BLaER1 (cell line): ENCODE results near the gene KCNA5.
A peak's percentile ranks its signal among the peaks of the same experiment; 100 is the strongest.

Experiments used
- H3K27ac ChIP-seq: shearing (Covaris generic); formaldehyde crosslinking; 2 replicates; pipeline ENCODE4 v1.8.1; 2022
- H3K27me3 ChIP-seq: shearing (Covaris generic); formaldehyde crosslinking; 2 replicates; pipeline ENCODE4 v1.8.1; 2022
- H3K36me3 ChIP-seq: shearing (Covaris generic); formaldehyde crosslinking; 2 replicates; pipeline ENCODE4 v1.8.1; 2022
- H3K4me1 ChIP-seq: shearing (Covaris generic); formaldehyde crosslinking; 2 replicates; pipeline ENCODE4 v1.8.1; 2022
- H3K4me2 ChIP-seq: shearing (Covaris generic); formaldehyde crosslinking; 2 replicates; pipeline ENCODE4 v1.8.1; 2022
- H3K4me3 ChIP-seq: shearing (Covaris generic); formaldehyde crosslinking; 2 replicates; pipeline ENCODE4 v1.8.1; 2022
- H3K9ac ChIP-seq: shearing (Covaris generic); formaldehyde crosslinking; 2 replicates; pipeline ENCODE4 v1.8.1; 2022
- H3K9me3 ChIP-seq: shearing (Covaris generic); formaldehyde crosslinking; 2 replicates; pipeline ENCODE4 v1.8.1; 2022
- H4K20me1 ChIP-seq: shearing (Covaris generic); formaldehyde crosslinking; 2 replicates; pipeline ENCODE4 v1.8.1; 2022
- Cebpa-rat ChIP-seq: shearing (Covaris generic); IDR thresholded peaks from 2 replicates; pipeline ENCODE4 v1.8.1; 2022

Gene KCNA5

DNA sequence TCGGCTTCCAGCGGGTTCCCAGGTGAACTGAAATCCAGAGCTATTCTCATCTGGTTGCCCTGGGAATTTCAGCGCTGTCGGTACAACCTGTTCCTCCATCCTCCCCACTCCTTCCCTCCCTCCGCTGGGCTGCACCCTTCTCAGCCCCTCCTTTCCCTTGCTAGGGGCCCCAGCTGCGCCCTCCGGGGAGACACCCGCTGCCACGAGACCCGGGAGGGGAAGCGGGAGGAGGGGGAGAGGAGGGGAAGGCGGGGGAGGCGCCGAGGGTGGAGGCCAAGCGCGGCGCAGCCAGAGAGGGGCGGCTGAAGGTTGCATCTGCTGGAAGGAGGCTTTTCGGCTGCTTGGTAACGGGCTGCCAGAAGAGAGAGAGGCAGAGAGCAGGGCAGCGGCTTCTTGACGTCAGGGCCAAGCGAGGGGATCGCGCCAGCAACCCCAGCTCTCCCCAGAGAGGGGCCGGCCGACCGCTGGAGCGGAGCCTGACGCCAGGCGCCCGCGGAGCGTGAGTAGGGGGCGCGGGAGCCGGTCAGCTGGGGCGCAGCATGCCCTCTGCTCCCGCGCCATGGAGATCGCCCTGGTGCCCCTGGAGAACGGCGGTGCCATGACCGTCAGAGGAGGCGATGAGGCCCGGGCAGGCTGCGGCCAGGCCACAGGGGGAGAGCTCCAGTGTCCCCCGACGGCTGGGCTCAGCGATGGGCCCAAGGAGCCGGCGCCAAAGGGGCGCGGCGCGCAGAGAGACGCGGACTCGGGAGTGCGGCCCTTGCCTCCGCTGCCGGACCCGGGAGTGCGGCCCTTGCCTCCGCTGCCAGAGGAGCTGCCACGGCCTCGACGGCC lies at the start of gene KCNA5:
TSS of gene KCNA5 (plus strand) at position 291 of the 831 bp plus-strand sequence. CDS start at position 560, 269 bp downstream.
- H3K4me3 ChIP-seq: peak within 1 kb of the TSS; percentile 62
- peaks cover 10% of the 10 kb centered on the region for H3K9me3 ChIP-seq
- H3K9ac ChIP-seq: peak within 1 kb of the TSS; percentile 54
- peak within 1 kb of the TSS; percentile 74 for H3K27ac ChIP-seq
- no peak for TF ChIP-seq Cebpa-rat
- H3K36me3 ChIP-seq: no peaks in the 10 kb centered on the region
- H3K4me1 ChIP-seq: peaks cover 92% of the 10 kb centered on the region
- peak within 1 kb of the TSS; percentile 91 for H3K4me2 ChIP-seq
- no peaks in the 10 kb centered on the region for H4K20me1 ChIP-seq
- H3K27me3 ChIP-seq: no peaks in the 10 kb centered on the region

DNA sequence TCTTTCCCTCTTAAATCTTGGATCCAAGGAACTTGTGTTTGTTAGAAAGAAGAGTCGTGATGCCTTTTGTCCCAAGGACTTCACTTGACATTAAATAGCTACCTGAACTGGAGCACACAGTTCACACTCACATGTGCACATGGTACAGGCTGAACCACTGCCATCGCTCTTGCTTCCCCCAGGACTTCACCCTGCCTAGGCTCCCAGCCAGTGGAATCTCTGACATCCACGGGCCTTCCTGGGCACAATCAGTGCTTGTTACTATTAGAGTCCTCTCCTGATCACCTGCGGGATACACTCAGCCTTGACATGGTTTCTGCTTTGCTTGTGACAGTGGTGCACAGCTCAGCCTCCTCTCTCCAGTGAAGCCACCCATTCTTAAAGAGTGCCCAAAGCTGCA lies 49.1 kb upstream of the KCNA5 start:
- no peaks in the 10 kb centered on the region for H3K27me3 ChIP-seq
- no peaks in the 10 kb centered on the region for H3K4me1 ChIP-seq
- H3K4me2 ChIP-seq: no peak overlapping the region
- no peaks in the 10 kb centered on the region for H4K20me1 ChIP-seq
- no peaks in the 10 kb centered on the region for H3K9me3 ChIP-seq
- no peaks in the 10 kb centered on the region for H3K36me3 ChIP-seq
- H3K9ac ChIP-seq: no peak overlapping the region
- H3K27ac ChIP-seq: no peak overlapping the region
- no peak for TF ChIP-seq Cebpa-rat
- no peak overlapping the region for H3K4me3 ChIP-seq

DNA sequence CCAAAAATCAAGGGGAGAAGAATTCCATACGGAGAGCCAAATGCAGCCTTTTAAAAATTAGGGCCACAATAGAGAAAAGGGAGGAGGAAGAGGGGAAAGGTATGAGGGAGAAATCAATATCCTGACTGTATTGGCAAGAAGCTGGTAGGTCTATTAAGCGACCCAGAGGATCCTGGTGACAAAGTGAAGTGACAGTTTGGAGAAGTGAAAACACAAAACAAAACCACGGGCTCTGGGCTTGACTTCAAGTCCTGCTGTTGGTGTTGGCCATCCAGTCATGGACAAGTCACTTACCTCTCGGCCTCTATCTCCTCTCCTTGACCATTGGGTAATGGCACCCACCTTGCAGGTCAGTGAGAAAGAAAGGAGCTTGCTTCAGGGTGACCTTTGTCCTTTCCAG lies 47.0 kb upstream of the KCNA5 start:
- H3K36me3 ChIP-seq: no peaks in the 10 kb centered on the region

DNA sequence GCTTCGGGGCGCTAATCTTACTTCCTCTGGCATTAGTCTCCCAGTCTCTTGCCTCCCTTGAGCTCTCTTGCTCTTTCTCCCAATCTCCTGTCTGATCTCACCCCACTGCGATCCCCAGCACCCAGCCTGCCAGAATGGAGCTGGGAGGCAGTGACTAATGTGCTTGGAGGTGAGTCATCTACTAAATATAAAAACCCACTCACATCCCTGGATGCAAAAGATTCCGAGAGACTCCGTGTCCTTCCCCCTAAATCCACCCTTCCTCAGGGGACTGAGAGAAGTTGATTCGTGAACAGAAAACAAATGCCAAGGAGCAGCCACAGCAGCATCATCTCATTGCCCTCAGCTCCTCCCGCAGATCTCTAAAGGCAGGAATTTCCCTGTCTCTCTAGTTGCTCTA lies 45.7 kb upstream of the KCNA5 start:
- no peak overlapping the region for H3K4me2 ChIP-seq
- H3K27ac ChIP-seq: no peak overlapping the region
- peaks cover 6% of the 10 kb centered on the region; the same call in 1 of the 2 replicates for H3K4me1 ChIP-seq
- H4K20me1 ChIP-seq: no peaks in the 10 kb centered on the region
- H3K36me3 ChIP-seq: no peaks in the 10 kb centered on the region
- H3K9me3 ChIP-seq: no peaks in the 10 kb centered on the region
- no peaks in the 10 kb centered on the region for H3K27me3 ChIP-seq
- H3K4me3 ChIP-seq: no peak overlapping the region
- no peak overlapping the region for H3K9ac ChIP-seq
- TF ChIP-seq Cebpa-rat: no peak

More for the DNA sequence above, 47.0 kb upstream of the KCNA5 start:
- Histone ChIP-seq H4K20me1 (no peaks in the 10 kb centered on the region), H3K27me3 (no peaks in the 10 kb centered on the region), H3K4me2 (no peak overlapping the region), H3K27ac (no peak overlapping the region), H3K9me3 (no peaks in the 10 kb centered on the region), H3K9ac (no peak overlapping the region), H3K4me1 (no peaks in the 10 kb centered on the region), H3K4me3 (no peak overlapping the region)
- no peak for TF ChIP-seq Cebpa-rat

DNA sequence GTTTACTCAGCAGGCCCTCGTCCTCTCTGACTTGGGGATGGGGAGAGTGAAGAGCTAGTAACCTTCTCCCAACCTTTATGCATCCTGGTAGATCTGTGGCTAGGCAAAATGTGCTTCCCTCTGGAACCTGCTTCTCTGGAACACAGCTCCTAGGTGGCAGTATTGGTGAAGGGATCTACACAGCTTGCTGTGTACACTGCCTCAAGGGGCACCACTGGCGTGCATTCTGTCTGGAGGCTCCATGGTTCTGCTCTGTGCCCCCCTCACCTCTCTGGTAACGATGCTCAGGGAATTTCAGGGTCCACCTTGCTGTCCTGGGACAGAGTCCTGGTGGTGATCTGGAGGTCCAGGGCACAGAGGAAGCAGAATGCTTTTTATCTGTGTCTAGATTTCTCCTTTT lies 43.5 kb upstream of the KCNA5 start:
- H3K9me3 ChIP-seq: no peaks in the 10 kb centered on the region
- H3K4me3 ChIP-seq: no peak overlapping the region
- no peaks in the 10 kb centered on the region for H3K36me3 ChIP-seq
- H3K9ac ChIP-seq: no peak overlapping the region
- H3K27ac ChIP-seq: no peak overlapping the region
- no peaks in the 10 kb centered on the region for H4K20me1 ChIP-seq
- no peak for TF ChIP-seq Cebpa-rat
- no peak overlapping the region for H3K4me2 ChIP-seq
- H3K27me3 ChIP-seq: no peaks in the 10 kb centered on the region
- peaks cover 6% of the 10 kb centered on the region; the same call in 1 of the 2 replicates for H3K4me1 ChIP-seq

DNA sequence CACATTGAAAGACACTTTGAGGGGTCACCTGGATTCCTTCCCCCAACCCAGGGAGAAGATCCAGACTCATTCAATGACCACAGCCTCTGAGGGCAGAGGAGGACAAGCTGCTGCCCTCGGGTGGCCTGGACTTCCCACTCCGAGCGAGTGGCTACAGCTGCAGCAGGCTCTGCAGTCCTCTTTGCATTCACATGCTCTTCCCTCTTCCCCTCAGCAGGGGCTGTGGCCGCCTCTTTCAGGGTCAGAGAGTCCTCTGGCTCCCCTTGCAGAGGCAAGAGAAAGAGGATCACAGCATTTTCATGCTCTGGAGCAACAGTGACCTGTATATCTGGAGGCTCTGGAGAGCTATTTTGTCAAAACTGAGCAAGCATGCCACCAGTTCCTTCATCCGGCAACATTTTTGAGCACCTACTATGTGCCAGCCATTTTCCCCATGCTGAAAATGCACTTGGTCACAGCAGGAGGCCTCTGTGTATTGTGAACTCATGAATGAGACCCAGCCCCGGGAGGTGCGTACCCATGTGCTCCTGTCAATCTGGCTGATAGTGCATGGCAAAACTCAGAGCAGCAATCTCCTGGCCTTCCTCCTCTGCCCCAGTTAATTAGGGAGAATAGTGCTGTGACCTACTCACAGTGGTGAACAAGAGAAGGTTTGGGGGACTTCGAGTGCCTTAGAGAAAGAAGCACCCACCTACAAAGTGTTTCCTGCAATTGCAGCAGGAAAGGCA lies 42.9 kb upstream of the KCNA5 start:
- Histone ChIP-seq H3K4me2 (no peak overlapping the region), H3K36me3 (no peaks in the 10 kb centered on the region), H3K4me1 (peaks cover 6% of the 10 kb centered on the region; the same call in 1 of the 2 replicates), H3K27me3 (no peaks in the 10 kb centered on the region), H4K20me1 (no peaks in the 10 kb centered on the region), H3K27ac (no peak overlapping the region), H3K9ac (no peak overlapping the region), H3K9me3 (no peaks in the 10 kb centered on the region), H3K4me3 (no peak overlapping the region)
- TF ChIP-seq Cebpa-rat: no peak

DNA sequence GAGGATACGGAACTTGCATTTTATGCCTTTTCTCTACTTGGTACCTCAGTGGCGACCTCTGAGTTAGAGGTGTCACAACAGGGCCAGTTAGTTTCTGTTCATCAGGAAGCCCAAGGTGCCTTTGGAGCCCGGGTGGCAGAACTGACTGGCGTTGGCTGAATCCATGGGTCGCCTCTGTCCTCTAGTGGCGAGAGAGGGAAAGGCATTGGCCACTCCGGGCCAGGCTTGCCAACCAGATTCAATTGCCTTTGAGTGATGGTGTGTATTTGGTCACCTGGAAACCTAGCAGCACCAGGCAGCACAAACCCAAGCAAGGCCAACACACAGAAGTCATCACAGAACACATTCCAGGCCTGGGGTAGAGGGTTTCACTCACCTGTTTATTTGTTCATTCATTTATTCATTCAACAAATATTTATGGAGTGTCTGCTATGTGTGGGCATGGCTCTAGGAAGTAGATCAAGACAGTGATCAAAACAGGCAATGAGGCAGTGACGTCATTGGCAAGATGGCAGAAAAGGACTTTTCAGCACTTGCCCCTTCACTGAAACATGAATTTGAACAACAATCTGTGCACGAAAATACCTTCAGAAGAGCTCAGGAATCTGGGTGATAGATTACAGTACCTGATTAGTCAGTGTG lies 40.5 kb upstream of the KCNA5 start:
- Histone ChIP-seq H3K4me3 (no peak overlapping the region), H3K27ac (no peak overlapping the region), H3K9ac (no peak overlapping the region), H3K4me2 (no peak overlapping the region), H3K27me3 (no peaks in the 10 kb centered on the region), H3K9me3 (no peaks in the 10 kb centered on the region), H4K20me1 (no peaks in the 10 kb centered on the region), H3K4me1 (peaks cover 6% of the 10 kb centered on the region; the same call in 1 of the 2 replicates), H3K36me3 (no peaks in the 10 kb centered on the region)
- TF ChIP-seq Cebpa-rat: no peak

DNA sequence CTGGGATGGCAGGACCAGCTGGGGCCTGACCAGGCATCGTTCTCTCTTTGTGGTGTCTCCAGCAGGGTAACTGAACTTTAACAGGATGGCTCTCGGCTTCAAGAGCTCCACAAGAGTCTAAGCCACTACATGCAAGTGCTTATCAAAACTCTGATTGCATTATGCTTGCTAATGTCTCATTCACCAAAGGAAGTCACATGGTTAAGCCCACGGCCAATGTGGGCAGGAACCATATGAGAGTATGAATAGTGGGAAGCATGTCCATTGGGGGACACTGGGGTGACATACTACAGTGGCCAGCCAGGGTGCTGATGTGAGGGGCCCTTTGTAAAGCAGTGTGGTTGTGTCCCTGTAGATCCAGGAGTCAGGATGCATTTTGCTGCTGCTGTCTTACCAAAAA lies 35.0 kb upstream of the KCNA5 start:
- Histone ChIP-seq H3K4me2 (no peak overlapping the region), H3K9ac (no peak overlapping the region), H3K27ac (no peak overlapping the region), H3K4me3 (no peak overlapping the region), H4K20me1 (no peaks in the 10 kb centered on the region), H3K4me1 (no peaks in the 10 kb centered on the region), H3K27me3 (no peaks in the 10 kb centered on the region), H3K36me3 (no peaks in the 10 kb centered on the region), H3K9me3 (no peaks in the 10 kb centered on the region)
- TF ChIP-seq Cebpa-rat: no peak

DNA sequence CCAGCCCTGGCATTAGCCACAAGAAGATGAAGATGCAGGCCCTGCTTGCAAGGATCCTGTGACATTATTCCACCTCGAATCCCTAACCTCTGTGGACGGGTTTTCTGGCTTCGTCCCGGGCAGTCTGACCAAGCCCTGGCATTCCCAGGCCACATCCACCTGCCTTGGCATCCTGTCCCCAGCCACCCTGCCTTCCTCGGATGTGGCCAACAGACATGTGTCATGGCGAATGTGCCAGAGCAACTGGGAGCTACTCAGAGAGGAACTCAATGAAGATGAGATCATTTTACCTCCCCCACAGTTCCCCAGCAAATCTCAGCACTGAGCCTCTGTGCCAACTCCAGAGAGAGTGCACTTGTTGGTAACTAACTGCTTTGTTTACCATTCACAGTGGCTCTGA lies 33.5 kb upstream of the KCNA5 start:
- Histone ChIP-seq H3K4me1 (no peaks in the 10 kb centered on the region), H3K27ac (no peak overlapping the region), H3K4me3 (no peak overlapping the region), H3K9me3 (no peaks in the 10 kb centered on the region), H3K27me3 (no peaks in the 10 kb centered on the region), H4K20me1 (no peaks in the 10 kb centered on the region), H3K4me2 (no peak overlapping the region), H3K9ac (no peak overlapping the region), H3K36me3 (no peaks in the 10 kb centered on the region)
- TF ChIP-seq Cebpa-rat: no peak

DNA sequence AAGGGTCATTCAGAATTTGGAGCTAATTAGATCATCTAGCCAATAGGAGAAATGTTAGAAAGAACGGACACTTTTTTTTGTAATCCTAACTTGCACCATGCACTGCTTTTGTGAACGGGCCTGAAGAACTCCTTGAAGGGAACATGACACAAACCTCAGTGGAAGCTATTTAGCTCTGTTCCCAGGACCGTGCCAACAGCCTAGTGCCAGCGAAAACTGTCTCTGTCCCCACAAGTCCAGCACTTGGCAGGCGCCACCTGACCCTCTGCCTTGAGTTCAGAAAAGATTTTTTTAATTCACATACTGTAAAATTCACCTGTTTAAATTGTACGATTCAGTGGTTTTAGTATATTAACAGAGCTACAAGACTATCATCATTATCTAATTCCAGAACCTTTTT lies 31.3 kb upstream of the KCNA5 start:
- Histone ChIP-seq H3K9me3 (no peaks in the 10 kb centered on the region), H3K27ac (no peak overlapping the region), H3K27me3 (no peaks in the 10 kb centered on the region), H3K4me2 (no peak overlapping the region), H4K20me1 (no peaks in the 10 kb centered on the region), H3K9ac (no peak overlapping the region), H3K4me1 (0 out of 2 replicates have a peak, but pooled peaks cover 4% of the 10 kb centered on the region), H3K36me3 (no peaks in the 10 kb centered on the region), H3K4me3 (no peak overlapping the region)
- TF ChIP-seq Cebpa-rat: no peak
